Trophoblast cell (in vitro differentiated cells and primary cell): Measurements from ENCODE around the gene SLC17A8.

Experiments
- DNase-seq, 2 donors: peaks; one replicate each; pipeline ENCODE4 v3.0.0-alpha.2; 2016
- H2AFZ ChIP-seq: 2 replicates; pipeline ENCODE4 v1.6.1; 2013; ENCODE audit warnings: low read length, moderate library complexity, mild to moderate bottlenecking; ENCODE audit not compliant: insufficient read depth, poor library complexity
- H2AK5ac ChIP-seq: 2 replicates; pipeline ENCODE4 v1.6.1; 2013; ENCODE audit warnings: mild to moderate bottlenecking, low read length
- H2BK120ac ChIP-seq: 2 replicates; pipeline ENCODE4 v1.6.1; 2013; ENCODE audit warnings: low read length, mild to moderate bottlenecking, moderate library complexity; ENCODE audit not compliant: insufficient read depth, poor library complexity
- H2BK12ac ChIP-seq: 2 replicates; pipeline ENCODE4 v1.6.1; 2013; ENCODE audit warnings: mild to moderate bottlenecking, low read length, moderate library complexity
- H2BK5ac ChIP-seq: 2 replicates; pipeline ENCODE4 v1.6.1; 2013; ENCODE audit warnings: low read length, low read depth, moderate library complexity, mild to moderate bottlenecking; ENCODE audit not compliant: poor library complexity
- H3K14ac ChIP-seq: 2 replicates; pipeline ENCODE4 v1.6.1; 2013; ENCODE audit warnings: mild to moderate bottlenecking, low read length
- H3K18ac ChIP-seq: 2 replicates; pipeline ENCODE4 v1.6.1; 2013; ENCODE audit warnings: mild to moderate bottlenecking, low read length
- H3K23ac ChIP-seq: 2 replicates; pipeline ENCODE4 v1.6.1; 2013; ENCODE audit warnings: low read length
- H3K27ac ChIP-seq: 2 replicates; pipeline ENCODE4 v1.5.1; 2013; ENCODE audit warnings: low read depth, mild to moderate bottlenecking, inconsistent platforms, low read length, moderate library complexity
- H3K27me3 ChIP-seq: 2 replicates; pipeline ENCODE4 v1.6.1; 2013; ENCODE audit warnings: inconsistent platforms, mild to moderate bottlenecking, low read length, moderate library complexity; ENCODE audit not compliant: insufficient read depth
- H3K36me3 ChIP-seq, 2 experiments: 1 replicate in 1 of 2; 2 replicates in 1 of 2; pipeline ENCODE4 v1.6.1; 2013; ENCODE audit warnings: low read length in 2 of 2, mild to moderate bottlenecking in 2 of 2, moderate library complexity in 1 of 2; ENCODE audit not compliant: insufficient read depth in 2 of 2, control insufficient read depth in 1 of 2
- H3K4ac ChIP-seq: 2 replicates; pipeline ENCODE4 v1.6.1; 2013; ENCODE audit warnings: low read depth, mild to moderate bottlenecking, low read length, moderate library complexity
- H3K4me1 ChIP-seq, 2 experiments: 1 replicate in 1 of 2; 2 replicates in 1 of 2; pipeline ENCODE4 v1.6.1; 2013; ENCODE audit warnings: low read length in 2 of 2, mild to moderate bottlenecking in 2 of 2, moderate library complexity in 1 of 2; ENCODE audit not compliant: insufficient read depth in 2 of 2, control insufficient read depth in 1 of 2
- H3K4me2 ChIP-seq: 2 replicates; pipeline ENCODE4 v1.6.1; 2013; ENCODE audit warnings: inconsistent platforms, mild to moderate bottlenecking, low read length, moderate library complexity
- H3K4me3 ChIP-seq: 2 replicates; pipeline ENCODE4 v1.5.1; 2013; ENCODE audit warnings: mild to moderate bottlenecking, low read depth, low read length, inconsistent platforms
- H3K79me1 ChIP-seq: one replicate; pipeline ENCODE4 v1.6.1; 2013; ENCODE audit warnings: low read length
- H3K79me2 ChIP-seq: 2 replicates; pipeline ENCODE4 v1.6.1; 2013; ENCODE audit warnings: low read length, mild to moderate bottlenecking; ENCODE audit not compliant: control insufficient read depth, insufficient read depth, poor library complexity
- H3K9ac ChIP-seq: 2 replicates; pipeline ENCODE4 v1.6.1; 2013; ENCODE audit warnings: mild to moderate bottlenecking, low read length
- H3K9me3 ChIP-seq: 2 replicates; pipeline ENCODE4 v1.6.1; 2013; ENCODE audit warnings: low read depth, mild to moderate bottlenecking, control low read depth, inconsistent platforms, low read length; ENCODE audit not compliant: insufficient read depth
- H4K12ac ChIP-seq: 2 replicates; pipeline ENCODE4 v1.6.1; 2013; ENCODE audit warnings: low read depth, mild to moderate bottlenecking, low read length, moderate library complexity
- H4K8ac ChIP-seq: 2 replicates; pipeline ENCODE4 v1.6.1; 2013; ENCODE audit warnings: low read depth, mild to moderate bottlenecking, low read length, moderate library complexity
- H4K91ac ChIP-seq: one replicate; pipeline ENCODE4 v1.6.1; 2013; ENCODE audit warnings: low read depth, mild to moderate bottlenecking, low read length, moderate library complexity
- WGBS: extraction: QIAGEN DNeasy Blood & Tissue Kit; methylation state at CpG from one replicate; pipeline ENCODE4 v1.1.7; 2013; ENCODE audit warnings: missing lambda C conversion rate; ENCODE audit not compliant: insufficient read length, insufficient coverage; ENCODE audit errors: extremely low coverage; 5-methylcytosine and 5-hydroxymethylcytosine counted together

The SLC17A8 gene

GRCh38 chr12:100375038-100375735 is 18.3 kb downstream of the SLC17A8 start:
- Histone ChIP-seq H3K27ac (no peak overlapping the region), H2BK12ac (no peak overlapping the region), H4K91ac (no peak overlapping the region), H3K18ac (no peak overlapping the region), H3K4ac (no peak overlapping the region), H3K23ac (no peak overlapping the region), H3K27me3 (no peaks in the 10 kb centered on the region), H3K9me3 (no peaks in the 10 kb centered on the region), H3K36me3 (no peaks in the 10 kb centered on the region), H2BK120ac (no peak overlapping the region), H2AK5ac (no peak overlapping the region), H3K79me2 (no peaks in the 10 kb centered on the region), H3K4me2 (no peak overlapping the region), H4K12ac (no peak overlapping the region), H3K4me1 (peaks cover 6 to 11% of the 10 kb centered on the region in 2 experiments), H2BK5ac (no peak overlapping the region), H3K14ac (no peak overlapping the region), H4K8ac (no peak overlapping the region), H3K4me3 (no peak overlapping the region), H2AFZ (no peak overlapping the region), H3K9ac (no peak overlapping the region), H3K79me1 (no peaks in the 10 kb centered on the region)
- DNase-seq: no peak
- no CpG with 5 or more reads among the region's 12 CpGs for WGBS

- H4K91ac ChIP-seq: no peak overlapping the region
- H3K4me2 ChIP-seq: no peak overlapping the region
- peaks cover 5 to 10% of the 10 kb centered on the region in 2 experiments for H3K4me1 ChIP-seq
- H2BK120ac ChIP-seq: no peak overlapping the region
- H2AK5ac ChIP-seq: no peak overlapping the region
- no peak for DNase-seq
- H3K23ac ChIP-seq: no peak overlapping the region
- no peak overlapping the region for H3K4ac ChIP-seq
- H3K14ac ChIP-seq: no peak overlapping the region
- H4K12ac ChIP-seq: no peak overlapping the region
- no peak overlapping the region for H2BK5ac ChIP-seq
- H3K36me3 ChIP-seq: no peaks in the 10 kb centered on the region
- H3K9ac ChIP-seq: no peak overlapping the region
- H3K79me1 ChIP-seq: no peaks in the 10 kb centered on the region
- H2BK12ac ChIP-seq: no peak overlapping the region
- no peak overlapping the region for H3K18ac ChIP-seq
- H3K9me3 ChIP-seq: no peaks in the 10 kb centered on the region
- H3K79me2 ChIP-seq: no peaks in the 10 kb centered on the region
- no peak overlapping the region for H3K27ac ChIP-seq
- H2AFZ ChIP-seq: no peak overlapping the region
- no peak overlapping the region for H3K4me3 ChIP-seq
- WGBS: no CpG with 5 or more reads among the region's 1 CpG
- H3K27me3 ChIP-seq: no peaks in the 10 kb centered on the region
- no peak overlapping the region for H4K8ac ChIP-seq
Observed at GRCh38 chr12:100376161-100376560, 19.3 kb downstream of the SLC17A8 start.

GRCh38 chr12:100381379-100381778 is 24.5 kb downstream of the SLC17A8 start:
- Histone ChIP-seq H3K14ac (no peak overlapping the region), H3K9me3 (no peaks in the 10 kb centered on the region), H2BK12ac (no peak overlapping the region), H3K4me1 (no peaks in the 10 kb centered on the region), H3K36me3 (no peaks in the 10 kb centered on the region), H4K91ac (no peak overlapping the region), H3K4me3 (no peak overlapping the region), H4K12ac (no peak overlapping the region), H3K27me3 (no peaks in the 10 kb centered on the region), H3K79me2 (no peaks in the 10 kb centered on the region), H3K4me2 (no peak overlapping the region), H3K4ac (no peak overlapping the region), H3K27ac (no peak overlapping the region), H3K9ac (no peak overlapping the region), H2AFZ (no peak overlapping the region), H2BK5ac (no peak overlapping the region), H3K79me1 (no peaks in the 10 kb centered on the region), H4K8ac (no peak overlapping the region), H2BK120ac (no peak overlapping the region), H3K18ac (no peak overlapping the region), H2AK5ac (no peak overlapping the region), H3K23ac (no peak overlapping the region)
- whole genome bisulfite sequencing: no CpG with 5 or more reads among the region's 2 CpGs
- no peak for DNase-seq

- H3K79me1 ChIP-seq: no peaks in the 10 kb centered on the region
Observed at GRCh38 chr12:100382338-100382737, 25.5 kb downstream of the SLC17A8 start.

More at GRCh38 chr12:100382338-100382737, 25.5 kb downstream of the SLC17A8 start:
- no peak overlapping the region for H3K4ac ChIP-seq
- H3K14ac ChIP-seq: no peak overlapping the region
- H2BK5ac ChIP-seq: no peak overlapping the region
- no peak overlapping the region for H2BK120ac ChIP-seq
- H3K9ac ChIP-seq: no peak overlapping the region
- H4K12ac ChIP-seq: no peak overlapping the region
- no peaks in the 10 kb centered on the region for H3K27me3 ChIP-seq
- no peak overlapping the region for H3K27ac ChIP-seq
- no peaks in the 10 kb centered on the region for H3K4me1 ChIP-seq
- no peak for DNase-seq
- no peak overlapping the region for H2AK5ac ChIP-seq
- H3K36me3 ChIP-seq: no peaks in the 10 kb centered on the region
- H2BK12ac ChIP-seq: no peak overlapping the region
- H4K8ac ChIP-seq: no peak overlapping the region
- no CpG with 5 or more reads among the region's 6 CpGs for WGBS
- no peak overlapping the region for H3K18ac ChIP-seq
- H3K4me3 ChIP-seq: no peak overlapping the region
- no peaks in the 10 kb centered on the region for H3K9me3 ChIP-seq
- no peak overlapping the region for H3K23ac ChIP-seq
- H2AFZ ChIP-seq: no peak overlapping the region
- no peaks in the 10 kb centered on the region for H3K79me2 ChIP-seq
- H4K91ac ChIP-seq: no peak overlapping the region
- H3K4me2 ChIP-seq: no peak overlapping the region
